H9 (cell line): ENCODE measurements around the gene KRTAP1-4. TPM values are rescaled to one million over a fixed set of nuclear protein-coding genes. Genes with fewer than 3 reads are reported as not detected.

Experiments
- DNase-seq: peaks from one replicate; pipeline ENCODE4 v3.0.0-alpha.2; 2017
- H2AFZ ChIP-seq: one replicate; pipeline ENCODE4 v1.6.1; 2013; ENCODE audit warnings: mild to moderate bottlenecking, low read length, control low read depth, moderate library complexity
- H2AK5ac ChIP-seq: 2 replicates; pipeline ENCODE4 v1.6.1; 2013; ENCODE audit warnings: low read length, control low read depth, mixed read lengths; ENCODE audit not compliant: insufficient read length
- H2BK120ac ChIP-seq: one replicate; pipeline ENCODE4 v1.6.1; 2013; ENCODE audit warnings: low read depth, mild to moderate bottlenecking, low read length, control low read depth, inconsistent platforms; ENCODE audit not compliant: poor library complexity, severe bottlenecking
- H2BK12ac ChIP-seq: 2 replicates; pipeline ENCODE4 v1.6.1; 2013; ENCODE audit warnings: low read length, control low read depth, mixed read lengths, low read depth; ENCODE audit not compliant: insufficient read length
- H2BK15ac ChIP-seq: 2 replicates; pipeline ENCODE4 v1.6.1; 2013; ENCODE audit warnings: low read depth, low read length, control low read depth
- H2BK20ac ChIP-seq: one replicate; pipeline ENCODE4 v1.6.1; 2013; ENCODE audit warnings: low read depth, mild to moderate bottlenecking, low read length, control low read depth, inconsistent platforms; ENCODE audit not compliant: poor library complexity, severe bottlenecking
- H2BK5ac ChIP-seq: 2 replicates; pipeline ENCODE4 v1.6.1; 2013; ENCODE audit warnings: low read length, control low read depth, mixed read lengths; ENCODE audit not compliant: insufficient read length
- H3K14ac ChIP-seq: 2 replicates; pipeline ENCODE4 v1.6.1; 2013; ENCODE audit warnings: low read length, control low read depth; ENCODE audit not compliant: insufficient read depth
- H3K18ac ChIP-seq: 2 replicates; pipeline ENCODE4 v1.6.1; 2013; ENCODE audit warnings: low read depth, mild to moderate bottlenecking, mixed read lengths, low read length, control low read depth; ENCODE audit not compliant: insufficient read length
- H3K23ac ChIP-seq: 2 replicates; pipeline ENCODE4 v1.6.1; 2013; ENCODE audit warnings: low read length, control low read depth, mixed read lengths, low read depth; ENCODE audit not compliant: insufficient read length
- H3K23me2 ChIP-seq: 2 replicates; pipeline ENCODE4 v1.6.1; 2013; ENCODE audit warnings: low read depth, mild to moderate bottlenecking, mixed read lengths, low read length, control low read depth; ENCODE audit not compliant: insufficient read length, poor library complexity, severe bottlenecking
- H3K27ac ChIP-seq: 2 replicates; pipeline ENCODE4 v1.5.1; 2013; ENCODE audit warnings: low read length, control low read depth, mixed read lengths, low read depth; ENCODE audit not compliant: insufficient read length
- H3K27me3 ChIP-seq: 2 replicates; pipeline ENCODE4 v1.6.1; 2013; ENCODE audit warnings: low read length, control low read depth, inconsistent platforms; ENCODE audit not compliant: insufficient read depth
- H3K4ac ChIP-seq: 2 replicates; pipeline ENCODE4 v1.6.1; 2013; ENCODE audit warnings: low read depth, mild to moderate bottlenecking, control low read depth, inconsistent platforms, low read length, moderate library complexity
- H3K4me1 ChIP-seq: 2 replicates; pipeline ENCODE4 v1.6.1; 2013; ENCODE audit warnings: low read length, control low read depth, inconsistent platforms; ENCODE audit not compliant: insufficient read depth
- H3K4me2 ChIP-seq: 2 replicates; pipeline ENCODE4 v1.6.1; 2013; ENCODE audit warnings: low read length, control low read depth, mixed read lengths; ENCODE audit not compliant: insufficient read length, insufficient read depth
- H3K56ac ChIP-seq: 2 replicates; pipeline ENCODE4 v1.6.1; 2013; ENCODE audit warnings: low read depth, mild to moderate bottlenecking, mixed read lengths, low read length, control low read depth; ENCODE audit not compliant: insufficient read length
- H3K79me1 ChIP-seq: 2 replicates; pipeline ENCODE4 v1.6.1; 2013; ENCODE audit warnings: low read depth, mild to moderate bottlenecking, moderate library complexity, low read length, control low read depth, inconsistent platforms; ENCODE audit not compliant: insufficient read depth, poor library complexity, severe bottlenecking
- H3K79me2 ChIP-seq: 2 replicates; pipeline ENCODE4 v1.6.1; 2013; ENCODE audit warnings: low read length, control low read depth, inconsistent platforms; ENCODE audit not compliant: insufficient read depth
- H3K9ac ChIP-seq: 2 replicates; pipeline ENCODE4 v1.6.1; 2013; ENCODE audit warnings: low read length, control low read depth, mixed read lengths; ENCODE audit not compliant: insufficient read length; ENCODE audit errors: extremely low read depth
- H3K9me3 ChIP-seq: one replicate; pipeline ENCODE4 v1.6.1; 2013; ENCODE audit warnings: low read depth, low read length, inconsistent platforms; ENCODE audit not compliant: control insufficient read depth
- H3T11ph ChIP-seq: one replicate; pipeline ENCODE4 v1.6.1; 2013; ENCODE audit warnings: mild to moderate bottlenecking, low read length, control low read depth, inconsistent platforms
- H4K20me1 ChIP-seq: one replicate; pipeline ENCODE4 v1.6.1; 2013; ENCODE audit not compliant: control insufficient read depth, insufficient read length, insufficient read depth
- H4K5ac ChIP-seq: 2 replicates; pipeline ENCODE4 v1.6.1; 2013; ENCODE audit warnings: low read depth, mild to moderate bottlenecking, mixed read lengths, low read length, control low read depth; ENCODE audit not compliant: insufficient read length
- H4K8ac ChIP-seq: replicated peaks from 2 replicates; pipeline ENCODE4 v1.6.1; 2013; ENCODE audit warnings: low read length, control low read depth, mixed read lengths, low read depth; ENCODE audit not compliant: insufficient read length
- H4K91ac ChIP-seq: 2 replicates; pipeline ENCODE4 v1.6.1; 2013; ENCODE audit warnings: low read depth, mild to moderate bottlenecking, moderate library complexity, mixed read lengths, low read length, control low read depth; ENCODE audit not compliant: insufficient read length
- H3K27ac Mint-ChIP-seq, 3 experiments: 2 replicates in 2 of 3; 3 replicates in 1 of 3; pipeline ENCODE4 v1.8.0; 2020 to 2021; ENCODE audit warnings: mixed read lengths in 3 of 3, mild to moderate bottlenecking in 1 of 3, moderate library complexity in 1 of 3
- H3K27me3 Mint-ChIP-seq: 2 replicates; pipeline ENCODE4 v1.8.0; 2021; ENCODE audit warnings: low read depth, mild to moderate bottlenecking, moderate library complexity, mixed read lengths
- H3K36me3 Mint-ChIP-seq, 3 experiments: 2 replicates in 2 of 3; 3 replicates in 1 of 3; pipeline ENCODE4 v1.8.0; 2020 to 2021; ENCODE audit warnings: low read depth in 3 of 3, mixed read lengths in 3 of 3; ENCODE audit not compliant: insufficient read depth in 1 of 3
- H3K4me1 Mint-ChIP-seq, 2 experiments: 2 replicates each; pipeline ENCODE4 v1.8.0; 2020; ENCODE audit warnings: mixed read lengths in 2 of 2
- H3K4me3 Mint-ChIP-seq, 2 experiments: 2 replicates in 1 of 2; 3 replicates in 1 of 2; pipeline ENCODE4 v1.8.0; 2020 to 2021; ENCODE audit warnings: mild to moderate bottlenecking in 2 of 2, mixed read lengths in 2 of 2, moderate library complexity in 1 of 2
- H3K9me3 Mint-ChIP-seq, 2 experiments: 2 replicates in 1 of 2; 3 replicates in 1 of 2; pipeline ENCODE4 v1.8.0; 2020; ENCODE audit warnings: mild to moderate bottlenecking in 2 of 2, mixed read lengths in 2 of 2, moderate library complexity in 1 of 2
- WGBS: extraction: QIAGEN DNeasy Blood & Tissue Kit; methylation state at CpG from one replicate; pipeline ENCODE4 v1.1.7; 2013; ENCODE audit warnings: missing lambda C conversion rate, low lambda C conversion rate, mixed read lengths; ENCODE audit not compliant: insufficient read length; ENCODE audit errors: extremely low coverage; 5-methylcytosine and 5-hydroxymethylcytosine counted together
- total RNA-seq: library from RNA; stranded (reverse); gene quantifications from 2 replicates; pipeline ENCODE4 v1.2.1, GENCODE V29; 2021
- TF ChIP-seq, protein P1 (sequence below): fragments of 200-600 bp; sonication (generic); conservative IDR thresholded peaks from 3 replicates; pipeline ENCODE4 v1.8.0; 2021; ENCODE audit warnings: antibody characterized with exemption, mild to moderate bottlenecking

The KRTAP1-4 gene
- total RNA-seq, 1 experiment from 2014 or later = not detected

DNA sequence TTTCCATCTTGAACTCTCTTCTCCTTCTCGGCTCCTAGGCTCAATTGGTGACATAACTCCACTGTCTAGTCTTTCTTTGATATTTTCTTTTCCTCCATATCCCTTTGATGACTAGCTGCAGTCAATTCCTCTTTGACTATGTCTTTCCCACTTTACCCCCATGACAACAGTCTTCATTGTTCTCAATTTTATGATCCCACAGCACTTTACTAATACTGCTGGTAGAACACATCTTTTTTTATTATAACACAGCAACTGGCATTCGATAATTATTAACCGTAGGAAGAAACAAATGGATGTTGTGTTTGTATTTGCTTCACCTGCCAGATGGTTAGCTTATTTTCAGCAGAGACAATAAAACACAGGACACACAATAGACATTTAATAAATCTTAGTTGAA lies 37.3 kb downstream of the KRTAP1-4 start:
- Histone ChIP-seq H4K91ac (no peak overlapping the region), H3K23ac (no peak overlapping the region), H3K79me2 (no peaks in the 10 kb centered on the region), H3T11ph (no peak overlapping the region), H2BK5ac (no peak overlapping the region), H3K14ac (no peak overlapping the region), H2BK15ac (no peak overlapping the region), H4K8ac (no peak overlapping the region), H2AK5ac (no peak overlapping the region), H3K56ac (no peak overlapping the region), H3K27ac (no peak overlapping the region), H3K4ac (no peak overlapping the region), H2BK12ac (no peak overlapping the region), H3K4me2 (no peak overlapping the region), H4K20me1 (no peaks in the 10 kb centered on the region), H3K9me3 (no peaks in the 10 kb centered on the region), H2AFZ (no peak overlapping the region), H3K27me3 (no peaks in the 10 kb centered on the region), H2BK120ac (no peak overlapping the region), H2BK20ac (no peak overlapping the region), H3K79me1 (no peaks in the 10 kb centered on the region), H3K9ac (no peak overlapping the region), H3K4me1 (no peaks in the 10 kb centered on the region), H3K18ac (no peak overlapping the region), H4K5ac (no peak overlapping the region), H3K23me2 (no peaks in the 10 kb centered on the region)
- Mint-ChIP-seq H3K9me3 (no peaks in the 10 kb centered on the region), H3K27me3 (no peaks in the 10 kb centered on the region; the same call in 1 of the 2 replicates), H3K4me1 (peaks cover 0 to 3% of the 10 kb centered on the region in 2 experiments; a peak in 1 of 4 replicates), H3K36me3 (no peaks in the 10 kb centered on the region; a peak in 1 of 7 replicates), H3K27ac (no peak overlapping the region), H3K4me3 (no peak overlapping the region)
- no peak for DNase-seq
- TF ChIP-seq, protein P1, sequence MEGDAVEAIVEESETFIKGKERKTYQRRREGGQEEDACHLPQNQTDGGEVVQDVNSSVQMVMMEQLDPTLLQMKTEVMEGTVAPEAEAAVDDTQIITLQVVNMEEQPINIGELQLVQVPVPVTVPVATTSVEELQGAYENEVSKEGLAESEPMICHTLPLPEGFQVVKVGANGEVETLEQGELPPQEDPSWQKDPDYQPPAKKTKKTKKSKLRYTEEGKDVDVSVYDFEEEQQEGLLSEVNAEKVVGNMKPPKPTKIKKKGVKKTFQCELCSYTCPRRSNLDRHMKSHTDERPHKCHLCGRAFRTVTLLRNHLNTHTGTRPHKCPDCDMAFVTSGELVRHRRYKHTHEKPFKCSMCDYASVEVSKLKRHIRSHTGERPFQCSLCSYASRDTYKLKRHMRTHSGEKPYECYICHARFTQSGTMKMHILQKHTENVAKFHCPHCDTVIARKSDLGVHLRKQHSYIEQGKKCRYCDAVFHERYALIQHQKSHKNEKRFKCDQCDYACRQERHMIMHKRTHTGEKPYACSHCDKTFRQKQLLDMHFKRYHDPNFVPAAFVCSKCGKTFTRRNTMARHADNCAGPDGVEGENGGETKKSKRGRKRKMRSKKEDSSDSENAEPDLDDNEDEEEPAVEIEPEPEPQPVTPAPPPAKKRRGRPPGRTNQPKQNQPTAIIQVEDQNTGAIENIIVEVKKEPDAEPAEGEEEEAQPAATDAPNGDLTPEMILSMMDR = no peak
- no CpG with 5 or more reads among the region's 3 CpGs for WGBS
